ENCODE measurements around the gene AHCYL2.

GRCh38 chr7:129422727-129423126 lies 197.9 kb downstream of the AHCYL2 start:
- TF ChIP-seq CTCF (IDR thresholded peaks at IDR 0.05; ENCODE audit: insufficient read depth, low read length, poor library complexity, severe bottlenecking) (no peak), EZH2phosphoT487 (conservative IDR thresholded peaks at IDR 0.05; ENCODE audit: low read length) (no peak)

Measured in SU-DHL-6 (cell line).